CD4-positive, alpha-beta T cell treated with Interferon gamma for 1 hour (primary cell): ENCODE measurements around the gene CWC27.
"Not testable (repeated sequence)": the region's sequence is repeated elsewhere in the genome, so short reads cannot be mapped to it uniquely, and the experiment has no call there.

Source experiments
- DNase-seq: peaks from one replicate; pipeline ENCODE4 v3.0.0-alpha.2; 2020

CWC27 gene

GRCh38 chr5:64939422-64939771 is 170.7 kb downstream of the CWC27 start:
- not testable (repeated sequence) for DNase-seq

- DNase-seq, result no peak
Observed at GRCh38 chr5:64939772-64940510, 171.2 kb downstream of the CWC27 start.

GRCh38 chr5:64942460-64942859 is 173.7 kb downstream of the CWC27 start:
- DNase-seq, result no peak

- no peak for DNase-seq
Observed at GRCh38 chr5:64944868-64945267, 176.1 kb downstream of the CWC27 start.

GRCh38 chr5:64947031-64947430 is 178.3 kb downstream of the CWC27 start:
- DNase-seq, result no peak

GRCh38 chr5:64947801-64948200 is 179.1 kb downstream of the CWC27 start:
- no peak for DNase-seq

- no peak for DNase-seq
Observed at GRCh38 chr5:64949331-64949730, 180.6 kb downstream of the CWC27 start.

- no peak for DNase-seq
Observed at GRCh38 chr5:64952951-64953673, 184.4 kb downstream of the CWC27 start.

GRCh38 chr5:64954518-64954917 is 185.8 kb downstream of the CWC27 start:
- no peak for DNase-seq

- no peak for DNase-seq
Observed at GRCh38 chr5:64958757-64959391, 190.1 kb downstream of the CWC27 start.

GRCh38 chr5:64963278-64963677 is 194.5 kb downstream of the CWC27 start:
- DNase-seq, result no peak

GRCh38 chr5:64968591-64969110 is 199.9 kb downstream of the CWC27 start:
- no peak for DNase-seq

GRCh38 chr5:64969578-64969977 is 200.8 kb downstream of the CWC27 start:
- DNase-seq, result no peak

GRCh38 chr5:64971513-64971912 is 202.8 kb downstream of the CWC27 start:
- no peak for DNase-seq

- no peak for DNase-seq
Observed at GRCh38 chr5:64971990-64972389, 203.3 kb downstream of the CWC27 start.

GRCh38 chr5:64972591-64972990 is 203.9 kb downstream of the CWC27 start:
- DNase-seq, result no peak

- no peak for DNase-seq
Observed at GRCh38 chr5:64973215-64973614, 204.5 kb downstream of the CWC27 start.

- no peak for DNase-seq
Observed at GRCh38 chr5:64977779-64978178, 209.0 kb downstream of the CWC27 start.

- DNase-seq, result no peak
Observed at GRCh38 chr5:64978546-64978945, 209.8 kb downstream of the CWC27 start.

GRCh38 chr5:64979531-64979930 is 210.8 kb downstream of the CWC27 start:
- DNase-seq, result no peak

- DNase-seq, result no peak
Observed at GRCh38 chr5:64980176-64980575, 211.4 kb downstream of the CWC27 start.

- DNase-seq, result no peak
Observed at GRCh38 chr5:64987768-64988167, 219.0 kb downstream of the CWC27 start.

- DNase-seq, result no peak
Observed at GRCh38 chr5:65009207-65009606, 240.5 kb downstream of the CWC27 start.

- DNase-seq, result no peak
Observed at GRCh38 chr5:65010841-65011240, 242.1 kb downstream of the CWC27 start.
